Hematopoietic multipotent progenitor cell treated with erythropoietin and hydrocortisone succinate and interleukin-3 and kit ligand, for 17 days (in vitro differentiated cells): Measurements from ENCODE around the gene SAMD4B.
A peak's percentile ranks its signal among the peaks of the same experiment; 100 is the strongest.
"Not testable (repeated sequence)": the region's sequence is repeated elsewhere in the genome, so short reads cannot be mapped to it uniquely, and the experiment has no call there.

Experiments used
- DNase-seq: peaks from one replicate; pipeline ENCODE4 v3.0.0-alpha.2; 2015; ENCODE audit warnings: low spot score

Gene SAMD4B

GRCh38 chr19:39336483-39336882 is 5.7 kb upstream of the SAMD4B start:
- DNase-seq, result no peak

DNA sequence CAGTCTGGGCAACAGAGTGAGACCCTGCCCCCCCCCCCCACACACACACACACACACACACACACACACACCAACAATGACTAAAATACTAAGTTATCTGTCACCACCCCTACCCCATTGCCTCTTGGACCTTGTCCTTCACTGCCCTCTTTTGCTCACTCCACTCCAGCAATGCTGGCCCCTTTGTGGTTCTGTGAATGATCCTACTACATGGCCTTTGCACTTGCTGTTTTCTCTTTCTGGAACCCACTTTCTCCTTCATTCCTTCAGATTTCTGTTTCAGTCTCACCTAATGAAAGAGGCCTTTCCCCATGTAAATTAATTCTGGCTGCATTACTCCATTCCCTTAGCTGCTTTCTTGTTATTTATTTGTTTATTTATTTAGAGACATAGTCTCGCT is 2.5 kb upstream of the SAMD4B start:
- DNase-seq, result no peak

- not testable (repeated sequence) for DNase-seq
Observed at GRCh38 chr19:39340156-39340555, 2.1 kb upstream of the SAMD4B start.

GRCh38 chr19:39341129-39341718 is 997 bp upstream of the SAMD4B start:
- no peak for DNase-seq

GRCh38 chr19:39342647-39343305 is 555 bp downstream of the SAMD4B start:
- DNase-seq, result no peak

- no peak for DNase-seq
Observed at GRCh38 chr19:39345956-39346355, 3.7 kb downstream of the SAMD4B start.

DNA sequence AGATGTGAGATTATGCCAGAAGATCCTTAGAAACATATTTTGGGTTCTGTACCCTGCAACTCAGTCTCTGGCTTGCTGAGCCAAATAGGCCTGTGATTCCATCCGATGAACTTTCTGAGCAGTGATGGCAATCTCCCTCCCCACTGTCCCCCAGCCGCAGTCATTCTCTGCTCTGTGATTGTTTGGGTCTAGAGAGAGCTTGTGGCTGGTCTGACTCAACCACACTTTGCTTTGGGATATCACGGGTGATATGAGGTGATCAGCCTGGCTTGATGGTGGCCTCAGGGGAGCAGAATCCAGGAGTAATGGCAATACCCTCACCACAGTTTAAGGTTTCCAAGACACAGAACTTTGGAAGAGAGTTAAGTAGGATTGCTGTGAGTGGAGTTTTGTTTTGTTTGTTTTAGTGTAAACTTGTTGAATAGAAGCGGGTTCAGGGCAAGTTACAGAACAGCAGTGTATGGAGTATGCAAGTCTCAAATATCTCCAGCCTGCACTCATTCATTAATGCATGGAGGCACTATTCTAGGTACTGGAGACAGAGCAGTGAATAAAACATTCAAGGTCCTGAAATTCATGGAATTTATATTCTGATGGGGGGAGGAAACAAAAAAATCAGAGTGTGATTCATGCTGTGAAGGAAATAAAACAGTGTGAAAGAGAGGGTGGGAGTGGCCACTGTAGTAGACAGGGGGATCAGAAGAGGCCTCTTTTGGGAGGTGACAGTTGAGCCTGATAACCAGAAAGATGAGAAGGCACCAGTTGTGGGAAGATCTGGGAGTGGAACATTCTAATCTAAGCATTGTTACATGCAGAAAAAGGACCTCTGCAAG is 5.3 kb downstream of the SAMD4B start:
- no peak for DNase-seq

DNA sequence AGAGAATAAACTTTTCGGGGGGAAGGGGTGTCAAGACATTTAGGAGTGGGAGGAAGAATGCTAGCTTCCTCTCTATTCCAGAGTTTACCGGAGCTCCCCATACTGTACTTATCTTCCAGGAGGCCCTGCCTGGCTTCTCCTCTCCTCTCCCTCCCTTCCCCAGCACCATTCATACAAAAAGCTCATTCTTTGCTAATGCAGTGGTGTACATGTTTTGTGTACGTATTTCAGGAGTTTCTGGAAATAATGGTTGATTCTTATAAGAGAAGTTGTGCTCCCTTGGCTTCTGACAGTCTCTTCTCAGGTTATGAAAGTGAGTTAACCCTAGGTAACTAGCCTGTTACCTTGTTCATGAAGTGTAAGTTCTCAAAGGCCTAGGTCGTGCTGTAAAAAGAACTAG is 7.1 kb downstream of the SAMD4B start:
- no peak for DNase-seq

DNA sequence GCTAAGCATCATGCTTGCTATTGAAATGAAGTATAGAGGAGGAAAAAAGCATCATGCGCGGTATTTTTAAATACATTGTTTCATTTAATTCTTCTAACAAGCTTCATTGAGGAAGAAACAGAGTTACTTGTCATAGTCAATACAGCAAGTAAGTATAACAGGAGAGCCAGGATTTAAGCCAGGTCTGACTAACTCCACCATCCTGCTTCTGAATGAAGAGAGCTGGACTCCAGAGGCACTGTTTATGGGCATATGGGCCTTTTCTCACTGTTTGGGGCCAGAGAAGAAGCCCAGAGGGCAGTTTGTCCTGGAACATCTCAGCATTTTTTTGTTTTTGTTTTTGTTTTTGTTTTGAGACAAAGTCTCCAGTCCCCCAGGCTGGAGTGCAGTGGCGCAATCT is 7.9 kb downstream of the SAMD4B start:
- no peak for DNase-seq

- no peak for DNase-seq
Observed at GRCh38 chr19:39351537-39352064, 9.4 kb downstream of the SAMD4B start.

- no peak for DNase-seq
Observed at GRCh38 chr19:39352381-39353255, 10.4 kb downstream of the SAMD4B start.

GRCh38 chr19:39355253-39355652 is 13.0 kb downstream of the SAMD4B start:
- no peak for DNase-seq

- no peak for DNase-seq
Observed at GRCh38 chr19:39356073-39356472, 13.9 kb downstream of the SAMD4B start.

- no peak for DNase-seq
Observed at GRCh38 chr19:39356647-39357046, 14.4 kb downstream of the SAMD4B start.

GRCh38 chr19:39359026-39359425 is 16.8 kb downstream of the SAMD4B start:
- DNase-seq, result no peak

- no peak for DNase-seq
Observed at GRCh38 chr19:39360599-39360998, 18.4 kb downstream of the SAMD4B start.

- no peak for DNase-seq
Observed at GRCh38 chr19:39362682-39363657, 20.7 kb downstream of the SAMD4B start.

- DNase-seq, result peak; percentile 52
Observed at GRCh38 chr19:39363901-39364457, 21.8 kb downstream of the SAMD4B start.

GRCh38 chr19:39365531-39365930 is 23.3 kb downstream of the SAMD4B start:
- no peak for DNase-seq

DNA sequence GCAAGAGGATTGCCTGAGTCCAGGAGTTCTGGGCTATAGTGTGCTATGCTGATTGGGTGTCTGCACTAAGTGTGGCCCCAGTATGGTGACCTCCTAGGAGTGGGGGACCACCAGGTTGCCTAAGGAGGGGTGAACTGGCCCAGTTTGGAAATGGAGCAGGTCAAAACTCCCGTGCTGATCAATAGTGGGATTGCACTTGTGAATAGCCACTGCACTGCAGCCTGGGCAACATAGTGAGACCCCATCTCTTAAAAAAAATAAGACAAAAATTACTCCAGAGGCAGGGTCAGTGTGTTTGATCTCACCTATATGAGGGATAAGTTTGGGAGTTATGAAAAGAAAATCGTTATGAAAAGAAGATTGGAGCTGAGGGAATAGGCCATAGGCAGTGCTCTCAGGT is 27.0 kb downstream of the SAMD4B start:
- DNase-seq, result no peak
